Naive B cell (primary cell): ENCODE measurements around the gene GNA12. TPM values are rescaled to one million over a fixed set of nuclear protein-coding genes. Genes with fewer than 3 reads are reported as not detected.

Experiments used
- ATAC-seq, 2 donors: fragments of 150-1000 bp; cut with Tn5 transposase; 2 replicates each; pipeline ENCODE4 v1.10.0; 2021; ENCODE audit warnings: low read depth in 2 of 2, mild to moderate bottlenecking in 2 of 2, moderate library complexity in 2 of 2
- DNase-seq: peaks from one replicate; pipeline ENCODE4 v3.0.0; 2022
- H3K27ac Mint-ChIP-seq, 6 donors: one replicate each; pipeline ENCODE4 v1.8.0; 2020 to 2022; ENCODE audit warnings: mild to moderate bottlenecking in 6 of 6, mixed read lengths in 6 of 6, moderate library complexity in 5 of 6, inconsistent platforms in 2 of 6
- H3K27me3 Mint-ChIP-seq, 3 donors: one replicate each; pipeline ENCODE4 v1.8.0; 2021 to 2022; ENCODE audit warnings: mixed read lengths in 3 of 3, mild to moderate bottlenecking in 1 of 3
- H3K36me3 Mint-ChIP-seq, 2 donors: one replicate each; pipeline ENCODE4 v1.8.0; 2020 to 2022; ENCODE audit warnings: mixed read lengths in 2 of 2, inconsistent platforms in 1 of 2, mild to moderate bottlenecking in 1 of 2
- H3K4me1 Mint-ChIP-seq, 3 donors: one replicate each; pipeline ENCODE4 v1.8.0; 2020 to 2022; ENCODE audit warnings: mixed read lengths in 3 of 3, inconsistent platforms in 1 of 3, mild to moderate bottlenecking in 1 of 3, moderate library complexity in 1 of 3
- H3K4me3 Mint-ChIP-seq, 8 donors: one replicate each; pipeline ENCODE4 v1.8.0; 2020 to 2022; ENCODE audit warnings: mild to moderate bottlenecking in 8 of 8, mixed read lengths in 8 of 8, moderate library complexity in 8 of 8, inconsistent platforms in 2 of 8
- H3K9me3 Mint-ChIP-seq, 7 donors: one replicate each; pipeline ENCODE4 v1.8.0; 2020 to 2022; ENCODE audit warnings: mixed read lengths in 7 of 7, mild to moderate bottlenecking in 5 of 7, inconsistent platforms in 2 of 7, moderate library complexity in 1 of 7
- polyA plus RNA-seq, 6 donors: library from polyadenylated mRNA; unstranded; fragments of 300-500 nt; fragmentation: Illumina TruSeq; gene quantifications; one replicate each; pipeline ENCODE4 v1.2.3, GENCODE V29; 2021; ENCODE audit warnings: low read depth in 6 of 6

Gene GNA12, protein sequence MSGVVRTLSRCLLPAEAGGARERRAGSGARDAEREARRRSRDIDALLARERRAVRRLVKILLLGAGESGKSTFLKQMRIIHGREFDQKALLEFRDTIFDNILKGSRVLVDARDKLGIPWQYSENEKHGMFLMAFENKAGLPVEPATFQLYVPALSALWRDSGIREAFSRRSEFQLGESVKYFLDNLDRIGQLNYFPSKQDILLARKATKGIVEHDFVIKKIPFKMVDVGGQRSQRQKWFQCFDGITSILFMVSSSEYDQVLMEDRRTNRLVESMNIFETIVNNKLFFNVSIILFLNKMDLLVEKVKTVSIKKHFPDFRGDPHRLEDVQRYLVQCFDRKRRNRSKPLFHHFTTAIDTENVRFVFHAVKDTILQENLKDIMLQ
- polyA plus RNA-seq, result 10 to 100 TPM; 26.6 to 43.8 (median 34.8) TPM

DNA sequence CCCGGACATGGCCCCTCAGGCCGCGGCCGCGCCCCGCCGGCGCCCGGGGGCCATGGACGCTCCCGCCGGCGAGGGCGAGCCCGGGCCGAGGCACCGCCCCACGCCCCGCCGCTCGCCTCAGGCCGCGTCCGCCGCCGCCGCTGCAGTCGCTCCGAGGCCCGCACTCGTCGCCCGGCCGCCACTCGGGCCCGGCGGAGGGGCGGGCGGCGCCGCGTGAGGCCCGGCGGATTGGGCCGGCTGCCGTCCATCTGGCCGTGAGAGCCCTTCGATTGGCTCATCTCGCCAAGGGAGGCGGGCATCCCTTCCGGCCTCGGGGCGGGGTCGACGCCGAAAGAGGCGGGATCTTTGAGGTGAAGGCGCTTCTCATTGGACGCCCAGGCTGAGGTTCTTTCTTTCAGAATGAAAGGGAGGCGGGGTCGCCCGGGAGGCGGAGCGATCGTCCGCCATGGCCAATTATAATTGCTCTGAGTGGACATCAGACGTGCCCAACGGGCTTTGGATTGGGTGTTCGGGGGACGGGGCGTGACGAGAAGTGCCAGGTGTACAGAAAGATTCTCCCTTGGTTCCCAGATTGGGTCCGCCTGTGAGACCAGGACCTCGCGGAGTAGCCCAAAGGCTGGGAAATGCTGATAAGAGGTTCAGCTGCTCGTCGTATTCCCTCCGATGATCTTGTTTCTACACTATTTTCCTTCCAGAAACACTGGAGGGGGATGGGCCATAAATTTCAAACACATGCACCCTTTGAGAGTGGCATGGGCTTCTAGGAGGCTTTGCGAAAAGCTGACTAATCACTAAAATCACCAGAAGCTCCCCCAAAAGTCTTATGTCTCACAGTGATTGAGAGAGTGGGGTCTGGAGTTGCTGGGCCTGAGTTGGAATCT lies at the start of gene GNA12:
Gene GNA12, minus strand, starts transcription at position 156 of the 881 bp plus-strand sequence. Its CDS starts 147 bp downstream, at position 9.
- peak; percentile 99 for DNase-seq
- peaks cover 0 to 7% of the 10 kb centered on the region in 2 donors for H3K36me3 Mint-ChIP-seq
- H3K27me3 Mint-ChIP-seq, result no peaks in the 10 kb centered on the region
- peak within 1 kb of the TSS; percentile 81 to 95 (median 92) for H3K27ac Mint-ChIP-seq
- peak; percentile 92 to 93 for ATAC-seq
- peaks cover 32 to 49% (median 42%) of the 10 kb centered on the region in 3 donors for H3K4me1 Mint-ChIP-seq
- H3K4me3 Mint-ChIP-seq, result peak within 1 kb of the TSS; percentile 88 to 98 (median 92)
- H3K9me3 Mint-ChIP-seq, result no peaks in the 10 kb centered on the region

DNA sequence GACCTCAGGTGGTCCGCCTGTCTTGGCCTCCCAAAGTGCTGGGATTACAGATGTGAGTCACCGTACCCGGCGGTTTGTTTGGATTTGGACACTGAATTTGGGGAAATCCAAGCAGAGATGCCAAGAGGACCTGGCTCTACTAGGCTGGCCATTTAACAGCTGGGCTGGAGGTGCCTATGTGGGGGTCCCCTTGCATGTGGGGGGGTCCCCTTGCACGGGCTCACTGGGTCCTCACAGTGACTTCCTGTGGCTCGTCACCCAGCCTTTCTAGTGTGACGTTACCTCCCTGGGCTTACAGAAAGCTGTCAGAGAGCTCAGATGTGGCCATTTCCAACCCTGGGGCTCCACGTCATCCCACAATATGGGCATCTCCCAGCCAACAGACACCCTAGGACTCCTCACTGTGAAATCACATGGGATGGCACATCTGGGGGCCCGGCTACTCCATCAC lies 49.3 kb upstream of the GNA12 start:
- H3K4me3 Mint-ChIP-seq, result peak overlapping the region; percentile 75 to 96 (median 85)

DNA sequence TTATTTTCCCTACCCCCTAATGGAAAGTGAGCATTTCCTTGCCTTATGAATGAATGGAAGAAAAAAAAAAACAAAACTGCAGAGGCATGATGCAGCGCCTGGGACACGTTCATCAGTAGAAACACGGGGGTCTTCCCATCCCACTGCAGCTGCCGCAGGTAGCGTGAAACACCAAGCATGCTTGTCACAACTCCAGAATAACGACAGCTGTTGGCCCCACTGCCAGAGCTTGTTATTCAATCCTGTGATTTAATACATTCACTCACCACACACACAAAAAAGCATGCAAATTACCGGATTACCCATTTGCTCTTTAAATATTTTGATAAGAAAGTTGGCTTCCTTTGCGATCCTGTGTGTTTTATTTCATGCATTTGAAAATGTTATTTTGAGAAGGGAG lies 48.4 kb upstream of the GNA12 start:
- Mint-ChIP-seq H3K27me3 (no peaks in the 10 kb centered on the region), H3K36me3 (no peaks in the 10 kb centered on the region), H3K27ac (peak overlapping the region in 5 of 6 donors; percentile 13 to 91 (median 62)), H3K9me3 (no peaks in the 10 kb centered on the region), H3K4me3 (peak overlapping the region; percentile 27 to 85 (median 72)), H3K4me1 (peaks cover 22 to 43% (median 27%) of the 10 kb centered on the region in 3 donors)
- no peak for ATAC-seq
- DNase-seq, result no peak

More for the DNA sequence above, 49.3 kb upstream of the GNA12 start:
- H3K36me3 Mint-ChIP-seq, result no peaks in the 10 kb centered on the region
- DNase-seq, result no peak
- ATAC-seq, result peak; percentile 21 to 26
- H3K9me3 Mint-ChIP-seq, result peaks cover 0 to 4% (median 0%) of the 10 kb centered on the region in 7 donors
- peaks cover 22 to 43% (median 27%) of the 10 kb centered on the region in 3 donors for H3K4me1 Mint-ChIP-seq
- no peaks in the 10 kb centered on the region for H3K27me3 Mint-ChIP-seq
- peak overlapping the region; percentile 51 to 98 (median 92) for H3K27ac Mint-ChIP-seq

DNA sequence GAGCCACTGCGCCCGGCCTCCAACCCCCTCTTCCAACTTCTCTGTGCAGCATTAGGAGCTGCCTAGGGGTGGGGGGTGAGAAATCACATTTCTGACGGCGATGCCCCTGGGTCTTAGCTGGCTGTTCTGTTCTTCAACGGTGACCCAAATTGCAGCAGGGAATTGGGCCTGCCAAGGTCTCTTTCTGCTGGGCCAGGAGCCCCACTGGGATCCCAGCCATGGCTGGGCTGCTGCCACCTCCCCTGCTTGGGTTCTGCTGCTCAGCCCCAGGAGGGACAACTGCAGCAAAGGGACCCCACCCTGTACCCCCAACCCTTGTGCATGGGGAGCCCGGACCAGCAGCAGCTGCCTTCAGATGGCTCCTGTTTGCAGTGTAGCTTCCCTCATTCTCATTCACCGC lies 43.7 kb upstream of the GNA12 start:
- Mint-ChIP-seq H3K4me1 (peaks cover 11 to 19% (median 13%) of the 10 kb centered on the region in 3 donors), H3K9me3 (no peaks in the 10 kb centered on the region), H3K36me3 (no peaks in the 10 kb centered on the region), H3K27ac (no peak overlapping the region), H3K4me3 (no peak overlapping the region), H3K27me3 (peaks cover 0 to 7% (median 0%) of the 10 kb centered on the region in 3 donors)
- ATAC-seq (no peak), DNase-seq (no peak)

DNA sequence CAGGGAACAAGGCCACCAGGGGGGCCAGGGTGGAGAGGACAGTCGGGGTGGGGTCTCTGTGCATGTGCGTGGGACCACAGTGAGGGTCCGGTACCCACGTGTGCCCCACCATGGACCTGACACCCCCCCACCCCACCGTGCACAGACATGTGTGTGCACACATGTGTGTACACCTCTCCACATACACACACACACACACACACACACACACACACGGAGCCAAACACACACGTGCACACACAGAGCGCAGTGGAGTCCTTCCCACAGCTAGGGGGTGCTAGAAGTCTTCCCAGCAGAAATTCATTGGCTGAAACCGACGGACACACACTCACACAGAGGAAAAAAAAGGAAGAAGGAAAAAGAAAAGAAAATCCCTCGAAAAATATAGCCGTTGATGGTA lies 42.8 kb upstream of the GNA12 start:
- H3K27ac Mint-ChIP-seq, result peak overlapping the region in 5 of 6 donors; percentile 6 to 81 (median 46)

DNA sequence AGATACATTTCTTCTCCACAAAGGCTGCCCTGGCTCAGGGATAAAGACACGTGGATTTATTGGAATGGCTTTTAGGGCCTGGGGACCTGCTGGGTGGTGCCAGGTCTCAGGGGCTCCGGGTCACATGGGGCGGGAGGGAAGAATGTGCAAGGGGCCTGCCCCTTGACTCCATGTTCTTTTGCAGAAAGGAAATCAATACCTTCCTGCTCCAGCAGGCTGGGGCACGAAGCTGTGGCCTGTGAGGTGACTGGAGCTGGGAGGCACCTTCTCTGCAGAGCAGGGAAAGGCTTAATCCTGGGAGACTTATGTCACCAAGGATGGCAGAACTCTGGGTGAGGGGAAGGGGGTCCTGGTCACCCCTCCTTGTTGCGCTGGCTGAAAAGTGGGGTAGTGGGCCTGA lies 42.3 kb upstream of the GNA12 start:
- ATAC-seq, result no peak
- H3K27me3 Mint-ChIP-seq, result peaks cover 0 to 7% (median 0%) of the 10 kb centered on the region in 3 donors
- no peak for DNase-seq
- peak overlapping the region in 1 of 8 donors; percentile 47 for H3K4me3 Mint-ChIP-seq
- H3K9me3 Mint-ChIP-seq, result no peaks in the 10 kb centered on the region
- H3K27ac Mint-ChIP-seq, result peak overlapping the region in 3 of 6 donors; percentile 46 to 86 (median 47)
- H3K4me1 Mint-ChIP-seq, result peaks cover 7 to 13% (median 8%) of the 10 kb centered on the region in 3 donors
- no peaks in the 10 kb centered on the region for H3K36me3 Mint-ChIP-seq

More for the DNA sequence above, 42.8 kb upstream of the GNA12 start:
- Mint-ChIP-seq H3K27me3 (peaks cover 0 to 7% (median 0%) of the 10 kb centered on the region in 3 donors), H3K9me3 (no peaks in the 10 kb centered on the region), H3K4me3 (peak overlapping the region in 4 of 8 donors; percentile 2 to 30 (median 12)), H3K4me1 (peaks cover 7 to 14% (median 8%) of the 10 kb centered on the region in 3 donors), H3K36me3 (no peaks in the 10 kb centered on the region)
- peak; percentile 52 for DNase-seq
- peak; percentile 78 to 85 for ATAC-seq

DNA sequence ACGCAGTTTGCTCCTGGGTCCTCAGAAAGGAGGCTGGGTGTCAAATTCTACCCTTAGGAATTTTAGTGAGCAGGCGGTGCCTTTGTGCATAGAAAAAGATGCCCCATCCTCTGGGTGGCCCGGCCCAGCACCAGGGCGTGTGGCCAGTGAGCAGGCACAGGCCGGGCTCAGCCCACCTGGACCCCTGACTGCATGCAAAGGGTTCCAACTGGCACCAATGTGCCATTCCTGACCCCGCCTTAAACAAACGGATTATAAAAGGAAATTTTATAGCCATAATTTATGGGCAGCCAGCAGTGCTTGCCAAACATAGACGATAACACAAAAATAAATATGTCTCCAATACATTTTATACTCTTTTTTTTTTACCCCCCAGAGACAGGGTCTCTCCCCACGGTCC lies 40.1 kb upstream of the GNA12 start:
- Mint-ChIP-seq H3K27ac (no peak overlapping the region), H3K4me3 (no peak overlapping the region), H3K4me1 (peaks cover 8 to 13% (median 8%) of the 10 kb centered on the region in 3 donors), H3K9me3 (no peaks in the 10 kb centered on the region), H3K36me3 (no peaks in the 10 kb centered on the region), H3K27me3 (peaks cover 0 to 7% (median 0%) of the 10 kb centered on the region in 3 donors)
- no peak for ATAC-seq
- no peak for DNase-seq

DNA sequence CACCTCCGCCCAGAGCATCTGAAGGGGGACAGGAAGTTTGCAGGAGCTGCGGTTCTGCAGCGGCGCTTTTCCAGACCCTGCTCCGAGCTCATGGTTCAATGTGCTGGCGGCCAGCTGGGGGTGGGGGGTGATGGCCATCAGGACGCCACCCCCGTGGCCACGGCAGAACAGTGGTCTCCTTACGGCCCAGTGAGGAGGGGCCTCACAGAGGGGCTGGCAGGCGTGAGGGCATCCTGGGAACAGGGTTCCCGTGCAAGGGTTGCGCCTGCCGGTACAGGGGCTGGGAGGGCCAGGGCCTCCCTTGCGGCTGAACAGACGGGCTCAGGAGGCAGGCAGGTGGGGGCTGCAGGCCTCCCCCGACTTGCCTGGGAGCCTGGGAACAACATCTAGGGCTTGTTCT lies 39.0 kb upstream of the GNA12 start:
- H3K4me3 Mint-ChIP-seq, result no peak overlapping the region
- DNase-seq, result no peak
- ATAC-seq, result no peak
- H3K9me3 Mint-ChIP-seq, result no peaks in the 10 kb centered on the region
- H3K36me3 Mint-ChIP-seq, result no peaks in the 10 kb centered on the region
- H3K27me3 Mint-ChIP-seq, result peaks cover 0 to 7% (median 0%) of the 10 kb centered on the region in 3 donors
- H3K4me1 Mint-ChIP-seq, result peaks cover 15 to 24% (median 19%) of the 10 kb centered on the region in 3 donors
- H3K27ac Mint-ChIP-seq, result no peak overlapping the region

DNA sequence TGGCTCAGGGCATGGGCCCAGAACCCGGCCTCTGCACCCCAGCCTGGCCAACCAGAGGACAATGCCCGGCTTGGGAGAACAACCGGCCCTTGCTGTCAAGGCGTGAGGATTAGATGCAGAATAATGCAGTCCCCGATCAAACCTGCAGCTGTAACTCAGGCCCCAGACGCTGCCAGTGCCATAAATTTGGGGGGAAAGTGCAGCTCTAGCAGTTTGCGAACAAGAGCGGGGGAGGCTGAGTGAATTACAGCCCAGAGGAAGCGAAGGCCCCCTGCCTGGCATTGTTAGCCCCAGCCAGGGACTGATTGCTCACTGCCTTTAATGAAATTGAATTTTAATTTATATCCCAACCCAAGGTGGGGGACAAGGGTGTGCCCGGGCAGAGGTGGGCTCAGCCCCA lies 38.0 kb upstream of the GNA12 start:
- peaks cover 0 to 7% (median 0%) of the 10 kb centered on the region in 3 donors for H3K27me3 Mint-ChIP-seq
- H3K36me3 Mint-ChIP-seq, result no peaks in the 10 kb centered on the region
- no peak overlapping the region for H3K4me3 Mint-ChIP-seq
- H3K9me3 Mint-ChIP-seq, result no peaks in the 10 kb centered on the region
- ATAC-seq (no peak), DNase-seq (no peak)
- no peak overlapping the region for H3K27ac Mint-ChIP-seq
- H3K4me1 Mint-ChIP-seq, result peaks cover 15 to 24% (median 18%) of the 10 kb centered on the region in 3 donors

DNA sequence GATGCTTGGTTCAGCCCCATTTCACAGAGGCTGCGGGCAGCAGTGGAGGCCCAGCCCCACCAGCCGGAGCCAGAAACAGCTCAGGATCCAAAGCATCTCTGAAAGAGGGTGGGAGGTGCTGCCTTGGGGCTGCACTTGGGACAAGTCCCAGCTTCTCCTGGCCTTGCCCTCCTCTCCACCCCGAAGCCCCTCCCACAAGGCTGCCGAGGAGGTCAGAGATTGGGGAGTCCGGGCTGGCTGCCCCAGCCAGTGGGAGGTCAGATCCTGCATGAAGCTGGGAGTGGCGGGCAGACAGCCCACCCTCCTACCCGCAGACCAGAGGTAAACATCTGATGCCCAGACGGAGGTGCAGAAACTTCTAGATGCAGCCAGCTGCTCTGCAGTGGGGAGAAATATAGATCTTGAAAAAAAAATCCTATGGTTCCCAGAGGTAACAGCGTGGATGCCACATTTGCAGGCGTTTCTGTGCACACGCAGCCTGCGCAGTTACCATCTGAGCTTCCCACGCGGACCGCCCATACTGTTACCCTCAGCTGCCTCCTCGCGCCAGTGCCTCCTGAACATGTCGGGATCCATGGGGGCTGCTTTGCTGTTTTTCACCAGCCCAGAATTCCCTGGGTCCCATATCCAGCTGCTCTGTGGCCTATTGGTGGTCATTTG lies 36.9 kb upstream of the GNA12 start:
- Mint-ChIP-seq H3K36me3 (no peaks in the 10 kb centered on the region), H3K27me3 (peaks cover 0 to 7% (median 0%) of the 10 kb centered on the region in 3 donors)

DNA sequence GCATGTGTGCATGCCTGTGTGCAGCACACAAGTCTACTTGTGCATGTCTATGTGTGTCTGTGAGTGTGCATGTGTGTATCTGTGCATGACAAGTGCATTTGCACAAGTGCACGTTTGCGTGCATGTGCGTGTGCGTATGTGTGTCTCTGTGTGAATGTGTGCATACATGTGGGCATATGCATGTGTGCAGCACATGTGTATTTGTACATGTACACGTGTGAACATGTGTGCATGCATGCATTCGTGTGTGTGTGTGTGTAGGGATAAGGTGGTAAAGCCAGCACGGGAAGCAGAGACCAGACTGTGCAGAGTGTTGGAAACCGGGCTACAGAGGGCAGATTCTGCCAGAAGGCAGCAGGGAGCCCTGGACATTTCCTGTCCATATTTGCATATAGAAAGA lies 35.9 kb upstream of the GNA12 start:
- DNase-seq, result no peak

More for the DNA sequence above, 36.9 kb upstream of the GNA12 start:
- H3K4me3 Mint-ChIP-seq, result no peak overlapping the region
- DNase-seq (no peak), ATAC-seq (no peak)
- H3K27ac Mint-ChIP-seq, result no peak overlapping the region
- no peaks in the 10 kb centered on the region for H3K9me3 Mint-ChIP-seq
- peaks cover 12 to 17% (median 14%) of the 10 kb centered on the region in 3 donors for H3K4me1 Mint-ChIP-seq

DNA sequence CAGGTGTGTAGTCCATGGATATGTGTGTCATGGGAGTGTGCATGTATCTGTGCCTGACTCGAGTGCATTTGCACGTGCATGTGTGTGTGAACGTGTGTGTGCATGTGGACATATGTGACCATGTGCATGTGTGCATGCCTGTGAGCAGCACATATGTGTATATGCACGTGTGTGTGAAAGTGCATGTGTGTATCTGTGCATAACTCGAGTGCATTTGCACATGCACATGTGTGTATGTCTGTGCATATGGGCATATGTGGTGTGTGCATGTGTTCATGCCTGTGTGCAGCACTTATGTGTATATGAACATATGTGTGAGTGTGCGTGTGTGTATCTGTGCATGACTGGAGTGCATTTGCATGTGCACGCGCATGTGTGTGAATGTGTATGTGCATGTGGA lies 35.2 kb upstream of the GNA12 start:
- Mint-ChIP-seq H3K9me3 (no peaks in the 10 kb centered on the region), H3K27me3 (peaks cover 0 to 7% (median 0%) of the 10 kb centered on the region in 3 donors), H3K36me3 (no peaks in the 10 kb centered on the region), H3K4me3 (peak overlapping the region in 2 of 8 donors; percentile 32 to 40), H3K4me1 (peaks cover 12 to 18% (median 17%) of the 10 kb centered on the region in 3 donors), H3K27ac (no peak overlapping the region)
- no peak for DNase-seq
- ATAC-seq, result no peak

More for the DNA sequence above, 35.9 kb upstream of the GNA12 start:
- peaks cover 0 to 7% (median 0%) of the 10 kb centered on the region in 3 donors for H3K27me3 Mint-ChIP-seq
- no peaks in the 10 kb centered on the region for H3K9me3 Mint-ChIP-seq
- no peak for ATAC-seq
- H3K36me3 Mint-ChIP-seq, result no peaks in the 10 kb centered on the region
- H3K4me1 Mint-ChIP-seq, result peaks cover 12 to 17% (median 14%) of the 10 kb centered on the region in 3 donors
- H3K4me3 Mint-ChIP-seq, result peak overlapping the region in 1 of 8 donors; percentile 35
- H3K27ac Mint-ChIP-seq, result peak overlapping the region in 2 of 6 donors; percentile 9 to 15
